WERI-Rb-1 (cell line): ENCODE data around the gene RYR2.

Experiments used
- DNase-seq: peaks from one replicate; pipeline ENCODE4 v3.0.0-alpha.2; 2020
- H3K27ac ChIP-seq: fragments of 250-450 bp; sonication (Bioruptor Pico); 2 replicates; pipeline ENCODE4 v1.5.1; 2020; ENCODE audit warnings: mild to moderate bottlenecking, moderate library complexity
- H3K27me3 ChIP-seq: fragments of 250-450 bp; sonication (Bioruptor Pico); 2 replicates; pipeline ENCODE4 v1.5.1; 2021; ENCODE audit warnings: mild to moderate bottlenecking, low read depth, moderate library complexity; ENCODE audit not compliant: insufficient read depth, severe bottlenecking
- H3K36me3 ChIP-seq: fragments of 250-450 bp; sonication (Bioruptor Pico); 2 replicates; pipeline ENCODE4 v1.5.1; 2020; ENCODE audit warnings: mild to moderate bottlenecking, moderate library complexity
- H3K4me3 ChIP-seq: 2 replicates; pipeline ENCODE4 v1.5.1; 2011; ENCODE audit warnings: low read depth, mild to moderate bottlenecking, control low read depth, low read length
- H3K9me3 ChIP-seq: fragments of 250-450 bp; sonication (Bioruptor Pico); 2 replicates; pipeline ENCODE4 v1.5.1; 2021; ENCODE audit warnings: mild to moderate bottlenecking, moderate library complexity; ENCODE audit not compliant: severe bottlenecking
- TF ChIP-seq, protein P1 (sequence below): IDR thresholded peaks from 2 replicates; pipeline ENCODE4 v1.5.1; 2011; ENCODE audit warnings: low read depth, mild to moderate bottlenecking, control low read depth, inconsistent platforms, low read length

RYR2 gene

DNA sequence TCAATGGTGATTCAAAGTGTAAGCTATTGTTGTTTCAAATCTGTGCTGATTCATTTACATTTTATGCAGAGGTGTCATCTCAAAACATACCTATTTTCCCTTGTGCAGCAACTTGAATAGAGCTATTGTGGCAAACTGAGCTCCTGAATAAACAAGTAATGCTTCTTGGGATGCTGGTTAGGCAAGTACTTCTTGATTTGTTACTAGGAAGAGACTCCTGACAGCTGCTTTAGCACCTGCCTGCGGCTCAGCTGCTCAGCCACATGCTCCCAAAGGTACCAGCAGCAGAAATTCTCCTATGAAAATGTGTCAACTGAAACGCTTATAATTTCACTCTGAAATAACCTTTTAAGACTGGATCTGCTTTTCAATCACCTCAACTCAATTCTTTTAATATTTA is 352.3 kb downstream of the RYR2 start:
- Histone ChIP-seq H3K4me3 (no peak overlapping the region), H3K27ac (no peak overlapping the region), H3K9me3 (no peaks in the 10 kb centered on the region), H3K36me3 (no peaks in the 10 kb centered on the region), H3K27me3 (no peaks in the 10 kb centered on the region)
- no peak for DNase-seq
- TF ChIP-seq, protein P1, sequence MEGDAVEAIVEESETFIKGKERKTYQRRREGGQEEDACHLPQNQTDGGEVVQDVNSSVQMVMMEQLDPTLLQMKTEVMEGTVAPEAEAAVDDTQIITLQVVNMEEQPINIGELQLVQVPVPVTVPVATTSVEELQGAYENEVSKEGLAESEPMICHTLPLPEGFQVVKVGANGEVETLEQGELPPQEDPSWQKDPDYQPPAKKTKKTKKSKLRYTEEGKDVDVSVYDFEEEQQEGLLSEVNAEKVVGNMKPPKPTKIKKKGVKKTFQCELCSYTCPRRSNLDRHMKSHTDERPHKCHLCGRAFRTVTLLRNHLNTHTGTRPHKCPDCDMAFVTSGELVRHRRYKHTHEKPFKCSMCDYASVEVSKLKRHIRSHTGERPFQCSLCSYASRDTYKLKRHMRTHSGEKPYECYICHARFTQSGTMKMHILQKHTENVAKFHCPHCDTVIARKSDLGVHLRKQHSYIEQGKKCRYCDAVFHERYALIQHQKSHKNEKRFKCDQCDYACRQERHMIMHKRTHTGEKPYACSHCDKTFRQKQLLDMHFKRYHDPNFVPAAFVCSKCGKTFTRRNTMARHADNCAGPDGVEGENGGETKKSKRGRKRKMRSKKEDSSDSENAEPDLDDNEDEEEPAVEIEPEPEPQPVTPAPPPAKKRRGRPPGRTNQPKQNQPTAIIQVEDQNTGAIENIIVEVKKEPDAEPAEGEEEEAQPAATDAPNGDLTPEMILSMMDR, result no peak

DNA sequence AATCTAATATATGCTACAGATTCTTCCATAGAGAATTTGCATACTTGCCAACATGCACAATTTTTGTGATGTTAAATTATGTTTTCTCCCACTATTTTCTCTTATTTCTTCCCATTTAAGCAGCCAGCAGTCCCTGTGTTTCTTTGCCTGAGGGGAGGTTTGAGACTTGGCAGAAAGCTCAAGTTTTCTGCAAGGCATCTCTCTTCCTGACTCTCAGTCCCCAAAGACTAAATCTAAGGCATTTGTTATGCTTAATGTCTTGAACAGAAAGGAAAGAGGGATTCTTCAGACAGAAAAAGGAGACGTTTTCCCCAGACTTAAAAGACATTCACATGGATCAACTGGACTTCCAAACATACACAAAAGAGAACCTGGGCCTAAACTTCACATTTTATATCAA is 354.4 kb downstream of the RYR2 start:
- Histone ChIP-seq H3K27me3 (no peaks in the 10 kb centered on the region), H3K9me3 (no peaks in the 10 kb centered on the region), H3K36me3 (no peaks in the 10 kb centered on the region), H3K4me3 (no peak overlapping the region), H3K27ac (no peak overlapping the region)
- TF ChIP-seq, protein P1, result no peak
- no peak for DNase-seq

DNA sequence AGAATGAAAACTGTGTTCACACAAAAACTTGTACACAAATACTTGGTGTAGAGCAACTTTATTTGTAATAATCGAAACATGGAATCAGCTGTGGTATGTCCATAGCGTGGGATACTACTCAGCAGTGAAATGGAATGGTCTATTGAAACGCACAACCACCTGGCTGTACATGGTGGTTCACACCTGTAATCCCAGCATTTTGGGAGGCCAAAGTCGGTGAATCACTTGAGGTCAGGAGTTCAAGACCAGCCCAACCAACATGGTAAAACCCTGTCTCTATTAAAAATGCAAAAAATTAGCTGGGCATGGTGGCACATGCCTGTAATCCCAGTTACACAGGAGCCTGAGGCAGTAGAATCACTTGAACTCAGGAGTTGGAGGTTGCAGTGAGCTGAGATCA is 356.8 kb downstream of the RYR2 start:
- DNase-seq, result no peak
- H3K27me3 ChIP-seq, result no peaks in the 10 kb centered on the region
- H3K4me3 ChIP-seq, result no peak overlapping the region
- H3K36me3 ChIP-seq, result no peaks in the 10 kb centered on the region
- no peaks in the 10 kb centered on the region for H3K9me3 ChIP-seq
- no peak overlapping the region for H3K27ac ChIP-seq
- TF ChIP-seq, protein P1, result no peak

DNA sequence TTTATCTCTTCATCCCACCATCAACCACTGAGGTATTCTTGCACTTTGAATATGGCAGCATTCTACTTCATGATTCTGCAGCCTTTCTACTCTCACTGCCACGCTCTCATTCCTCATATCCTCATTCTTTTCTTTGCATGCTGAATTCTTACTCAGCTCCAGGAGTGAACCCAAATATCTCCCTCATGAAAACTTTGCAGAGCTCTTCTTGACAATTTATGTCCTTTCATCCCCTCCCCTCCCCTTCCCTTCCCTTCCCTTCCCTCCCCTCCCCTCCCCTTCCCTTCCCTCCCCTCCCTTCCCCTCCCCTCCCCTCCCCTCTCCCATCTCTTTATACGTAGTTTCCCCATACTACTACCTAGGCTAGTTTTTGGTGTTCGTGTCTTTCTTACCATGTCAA is 363.9 kb downstream of the RYR2 start:
- DNase-seq, result no peak
- Histone ChIP-seq H3K27me3 (no peaks in the 10 kb centered on the region), H3K27ac (no peak overlapping the region), H3K9me3 (no peaks in the 10 kb centered on the region), H3K36me3 (no peaks in the 10 kb centered on the region), H3K4me3 (no peak overlapping the region)
- TF ChIP-seq, protein P1, result no peak

DNA sequence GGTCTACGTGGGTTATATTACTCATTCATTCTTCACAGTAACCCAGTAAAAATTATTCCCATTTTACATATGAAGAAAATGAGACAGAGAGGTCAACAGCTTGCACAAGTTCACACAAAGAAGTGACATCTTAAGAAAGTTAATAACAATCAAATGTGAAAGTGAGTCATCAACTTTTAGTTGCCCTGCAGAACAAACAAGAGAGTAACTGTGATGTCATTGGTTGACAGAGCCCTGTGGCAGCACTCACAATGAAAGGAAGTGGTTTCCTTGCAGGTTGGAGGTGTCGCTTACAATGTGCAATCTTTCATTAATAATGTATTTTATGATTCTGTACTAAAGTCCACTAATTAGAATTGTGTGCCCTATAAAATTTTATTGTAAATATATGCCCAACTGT is 369.6 kb downstream of the RYR2 start:
- H3K36me3 ChIP-seq, result no peaks in the 10 kb centered on the region
- no peak for DNase-seq
- H3K4me3 ChIP-seq, result no peak overlapping the region
- no peak overlapping the region for H3K27ac ChIP-seq
- H3K27me3 ChIP-seq, result no peaks in the 10 kb centered on the region
- no peaks in the 10 kb centered on the region for H3K9me3 ChIP-seq
- TF ChIP-seq, protein P1, result no peak

DNA sequence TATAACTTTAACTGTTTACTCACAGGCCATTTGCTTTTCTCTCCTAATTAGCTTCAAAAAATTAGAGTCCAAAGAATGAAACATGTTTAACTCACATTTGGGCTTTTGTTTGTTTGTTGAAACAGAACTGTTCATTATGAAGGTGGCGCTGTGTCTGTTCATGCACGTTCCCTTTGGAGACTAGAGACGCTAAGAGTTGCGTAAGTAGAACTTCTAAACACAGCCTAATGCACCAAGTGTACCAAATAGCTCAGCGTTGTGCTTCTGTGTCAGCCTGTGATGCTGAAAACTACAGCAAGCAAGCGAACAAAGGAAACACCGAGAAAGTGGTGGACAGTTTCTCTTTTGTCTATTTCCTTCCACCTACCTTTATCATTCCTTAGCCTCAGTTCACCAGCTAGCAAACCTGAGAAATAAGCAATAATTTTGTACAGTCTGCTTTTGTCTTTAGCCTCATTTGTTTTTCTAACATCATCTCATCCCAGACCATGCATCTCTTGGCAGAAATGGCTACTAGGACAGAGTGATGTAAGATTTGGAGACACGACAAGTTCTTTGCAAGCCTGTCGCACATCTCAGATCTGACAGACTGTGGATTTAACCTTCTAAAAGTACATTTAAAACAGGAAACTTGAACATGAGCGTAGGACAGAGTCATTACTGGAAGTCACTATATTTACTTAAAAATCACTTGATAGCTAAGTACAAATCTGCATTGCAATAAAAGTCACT is 375.1 kb downstream of the RYR2 start:
- DNase-seq, result no peak
- H3K9me3 ChIP-seq, result no peaks in the 10 kb centered on the region
- no peak overlapping the region for H3K27ac ChIP-seq
- H3K4me3 ChIP-seq, result no peak overlapping the region
- no peaks in the 10 kb centered on the region for H3K36me3 ChIP-seq
- TF ChIP-seq, protein P1, result no peak
- H3K27me3 ChIP-seq, result no peaks in the 10 kb centered on the region
